Rectal smooth muscle tissue (tissue), 1 donor: Measurements from ENCODE around the gene MYNN.
A peak's percentile ranks its signal among the peaks of the same experiment; 100 is the strongest.

Experiments used
- H3K27ac ChIP-seq: one replicate; pipeline ENCODE4 v1.7.0; 2013; ENCODE audit warnings: low read depth, low read length, inconsistent platforms
- H3K27me3 ChIP-seq: one replicate; pipeline ENCODE4 v1.7.0; 2013; ENCODE audit warnings: low read length; ENCODE audit not compliant: control insufficient read depth, insufficient read depth
- H3K36me3 ChIP-seq: one replicate; pipeline ENCODE4 v1.7.0; 2013; ENCODE audit warnings: low read length; ENCODE audit not compliant: control insufficient read depth, insufficient read depth
- H3K4me1 ChIP-seq: one replicate; pipeline ENCODE4 v1.7.0; 2013; ENCODE audit warnings: low read length; ENCODE audit not compliant: control insufficient read depth, insufficient read depth
- H3K4me3 ChIP-seq: one replicate; pipeline ENCODE4 v1.7.0; 2013; ENCODE audit warnings: low read length
- H3K9ac ChIP-seq: one replicate; pipeline ENCODE4 v1.7.0; 2013; ENCODE audit warnings: low read length

Gene MYNN

GRCh38 chr3:169760479-169760878, 12.7 kb upstream of the MYNN start:
- no peaks in the 10 kb centered on the region for H3K4me1 ChIP-seq
- no peaks in the 10 kb centered on the region for H3K27me3 ChIP-seq
- H3K27ac ChIP-seq, result no peak overlapping the region
- H3K36me3 ChIP-seq, result no peaks in the 10 kb centered on the region
- no peak overlapping the region for H3K4me3 ChIP-seq
- no peak overlapping the region for H3K9ac ChIP-seq

- peak overlapping the region; percentile 99 for H3K27ac ChIP-seq
- peak overlapping the region; percentile 92 for H3K9ac ChIP-seq
- no peaks in the 10 kb centered on the region for H3K4me1 ChIP-seq
- no peaks in the 10 kb centered on the region for H3K36me3 ChIP-seq
- no peaks in the 10 kb centered on the region for H3K27me3 ChIP-seq
- peak overlapping the region; percentile 98 for H3K4me3 ChIP-seq
These were observed 8.8 kb upstream of the MYNN start for GRCh38 chr3:169764312-169764881.

GRCh38 chr3:169764882-169765612, 8.1 kb upstream of the MYNN start, which contains the start of gene TERC:
Gene TERC (minus strand): TSS chr3:169765060.
- Histone ChIP-seq H3K27ac (peak within 1 kb of the TSS; percentile 99), H3K4me1 (no peaks in the 10 kb centered on the region), H3K36me3 (no peaks in the 10 kb centered on the region), H3K27me3 (no peaks in the 10 kb centered on the region), H3K4me3 (peak within 1 kb of the TSS; percentile 98), H3K9ac (peak within 1 kb of the TSS; percentile 92)

- peak within 1 kb of the TSS; percentile 82 for H3K4me3 ChIP-seq
- H3K36me3 ChIP-seq, result no peaks in the 10 kb centered on the region
- peak within 1 kb of the TSS; percentile 87 for H3K27ac ChIP-seq
- H3K27me3 ChIP-seq, result no peaks in the 10 kb centered on the region
- H3K4me1 ChIP-seq, result peaks cover 8% of the 10 kb centered on the region
- H3K9ac ChIP-seq, result peak within 1 kb of the TSS; percentile 76
These were observed 3.7 kb upstream of the MYNN start, which contains the start of gene ACTRT3 for GRCh38 chr3:169769287-169770181. Gene ACTRT3 (minus strand): TSS chr3:169769561. CDS start chr3:169769520, 41 bp downstream.

GRCh38 chr3:169771497-169772304, 1.5 kb upstream of the MYNN start:
- peak overlapping the region; percentile 96 for H3K4me3 ChIP-seq
- peak overlapping the region; percentile 97 for H3K27ac ChIP-seq
- H3K27me3 ChIP-seq, result no peaks in the 10 kb centered on the region
- H3K36me3 ChIP-seq, result peaks cover 3% of the 10 kb centered on the region
- peaks cover 10% of the 10 kb centered on the region for H3K4me1 ChIP-seq
- H3K9ac ChIP-seq, result no peak overlapping the region

- H3K27me3 ChIP-seq, result no peaks in the 10 kb centered on the region
- peak overlapping the region; percentile 96 for H3K4me3 ChIP-seq
- peak overlapping the region; percentile 97 for H3K27ac ChIP-seq
- peaks cover 10% of the 10 kb centered on the region for H3K4me1 ChIP-seq
- peak overlapping the region; percentile 98 for H3K9ac ChIP-seq
- peaks cover 3% of the 10 kb centered on the region for H3K36me3 ChIP-seq
These were observed 795 bp upstream of the MYNN start for GRCh38 chr3:169772305-169772896.

- Histone ChIP-seq H3K4me3 (peak overlapping the region; percentile 96), H3K27me3 (no peaks in the 10 kb centered on the region), H3K27ac (no peak overlapping the region), H3K36me3 (peaks cover 8% of the 10 kb centered on the region), H3K4me1 (peaks cover 10% of the 10 kb centered on the region), H3K9ac (no peak overlapping the region)
These were observed 990 bp downstream of the MYNN start for GRCh38 chr3:169774186-169774585.

GRCh38 chr3:169777822-169778221, 4.6 kb downstream of the MYNN start:
- no peak overlapping the region for H3K9ac ChIP-seq
- peaks cover 17% of the 10 kb centered on the region for H3K36me3 ChIP-seq
- no peaks in the 10 kb centered on the region for H3K27me3 ChIP-seq
- no peak overlapping the region for H3K27ac ChIP-seq
- peaks cover 10% of the 10 kb centered on the region for H3K4me1 ChIP-seq
- H3K4me3 ChIP-seq, result no peak overlapping the region

GRCh38 chr3:169780742-169781141, 7.5 kb downstream of the MYNN start:
- Histone ChIP-seq H3K27me3 (no peaks in the 10 kb centered on the region), H3K9ac (no peak overlapping the region), H3K36me3 (peaks cover 14% of the 10 kb centered on the region), H3K27ac (no peak overlapping the region), H3K4me1 (no peaks in the 10 kb centered on the region), H3K4me3 (no peak overlapping the region)

- Histone ChIP-seq H3K4me1 (no peaks in the 10 kb centered on the region), H3K9ac (no peak overlapping the region), H3K27ac (no peak overlapping the region), H3K27me3 (no peaks in the 10 kb centered on the region), H3K4me3 (no peak overlapping the region), H3K36me3 (peaks cover 15% of the 10 kb centered on the region)
These were observed 8.1 kb downstream of the MYNN start for GRCh38 chr3:169781209-169781855.

- H3K27ac ChIP-seq, result no peak overlapping the region
- no peaks in the 10 kb centered on the region for H3K27me3 ChIP-seq
- no peak overlapping the region for H3K9ac ChIP-seq
- no peak overlapping the region for H3K4me3 ChIP-seq
- no peaks in the 10 kb centered on the region for H3K4me1 ChIP-seq
- peaks cover 3% of the 10 kb centered on the region for H3K36me3 ChIP-seq
These were observed 13.9 kb downstream of the MYNN start for GRCh38 chr3:169787120-169787519.
